SK-MEL-5 (cell line): ENCODE measurements around the gene EEF1G. TPM values are rescaled to one million over a fixed set of nuclear protein-coding genes. Genes with fewer than 3 reads are reported as not detected.

Experiments used
- DNase-seq: peaks from one replicate; pipeline ENCODE4 v3.0.0-alpha.2; 2016; ENCODE audit warnings: low read depth, low spot score
- in situ Hi-C: cut with HindIII; loops from 2 replicates; pipeline ENCODE4 v1.10.0; 2016; ENCODE audit warnings: low sequenced_read_pairs, high pct_unique_total_duplicates, low pct_unique_long_range_greater_than_20kb
- small RNA-seq, 2 experiments: library from RNA; depleted of rRNA; stranded (forward); fragments of <200 nt; gene quantifications; one replicate each; pipeline ENCODE3, GENCODE V24; 2014
- total RNA-seq: library from RNA; depleted of rRNA; stranded (reverse); fragments of >200 nt; shearing (Covaris generic); gene quantifications from 2 replicates; pipeline ENCODE4 v1.2.3, GENCODE V29; 2014; rRNA removed

EEF1G gene
- total RNA-seq, 1 experiment from 2014 or later, result 1,643 TPM

- in situ Hi-C loops, result no loop called here
- no peak for DNase-seq
These were observed 38.7 kb downstream of the EEF1G start for GRCh38 chr11:62534779-62535545.

DNA sequence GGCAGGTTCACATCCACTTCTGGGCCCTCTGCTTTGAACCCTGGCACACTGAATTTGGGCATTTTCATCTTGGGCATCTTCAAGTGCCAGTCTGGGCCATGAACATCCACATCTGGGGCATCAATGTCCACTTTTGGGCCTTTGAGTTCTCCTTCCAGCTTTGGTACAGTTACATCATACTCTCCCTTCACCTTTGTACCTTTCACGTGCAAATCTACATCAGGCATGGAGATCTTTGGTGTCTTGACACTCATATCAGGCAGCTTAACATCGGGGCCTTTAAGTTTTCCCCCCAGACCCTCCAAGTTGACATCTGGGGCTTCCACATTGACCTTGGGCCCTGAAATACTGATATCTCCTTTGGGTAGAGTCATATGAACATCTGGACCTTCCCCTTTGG, 41.6 kb downstream of the EEF1G start:
- in situ Hi-C loops, result no loop called here
- DNase-seq, result no peak

DNA sequence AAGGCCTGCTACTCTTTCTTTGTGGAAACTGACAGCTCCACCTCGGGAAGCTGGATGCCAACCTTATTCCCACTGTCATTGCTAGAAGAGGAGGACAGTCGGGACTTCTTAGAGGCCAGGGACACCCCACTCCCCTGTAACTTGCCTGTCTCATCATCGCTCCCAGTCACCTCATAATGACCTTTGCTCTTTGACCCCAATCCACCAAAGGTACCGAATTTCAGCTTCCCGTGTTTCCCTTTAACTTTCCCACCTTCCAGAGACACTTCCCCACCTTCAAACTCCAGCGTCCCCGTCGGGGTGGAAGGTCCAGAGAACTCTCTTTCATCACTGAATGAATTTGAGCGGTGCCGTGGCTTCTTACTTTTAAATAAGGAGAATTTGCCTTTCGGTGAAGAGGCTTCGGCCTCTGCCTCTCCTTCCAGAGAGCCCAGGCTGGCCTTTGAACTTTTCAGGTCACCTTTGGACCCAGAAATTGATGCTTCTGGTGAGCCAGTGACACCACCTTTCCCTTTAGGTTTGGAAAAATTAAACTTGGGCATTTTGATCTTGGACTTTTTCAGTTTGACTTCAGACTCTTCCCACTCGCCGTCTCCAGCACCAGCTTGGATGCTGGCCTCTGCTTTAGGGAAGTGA, 56.8 kb downstream of the EEF1G start:
- in situ Hi-C loops, result no loop called here
- no peak for DNase-seq

DNA sequence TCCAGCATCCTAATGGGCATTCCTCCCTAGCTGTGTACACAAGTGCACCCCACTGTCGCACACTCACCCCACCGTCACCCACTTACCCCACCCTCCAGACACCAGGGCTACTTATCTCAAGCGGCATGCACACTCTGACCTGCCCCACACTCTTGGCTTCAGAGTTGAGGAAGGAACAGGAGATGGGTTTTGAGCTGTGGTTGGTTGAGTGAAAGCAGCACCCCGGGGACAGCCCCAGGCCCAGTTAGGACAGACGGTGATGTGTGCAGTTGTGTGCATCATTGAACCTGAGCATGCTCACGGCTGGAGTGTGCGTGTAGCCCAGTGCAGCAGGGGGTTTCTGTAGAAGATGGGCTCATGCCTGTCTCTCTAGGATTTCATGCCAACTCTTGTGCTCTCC, 59.5 kb downstream of the EEF1G start:
- DNase-seq, result no peak
- in situ Hi-C loops, result no loop called here

DNA sequence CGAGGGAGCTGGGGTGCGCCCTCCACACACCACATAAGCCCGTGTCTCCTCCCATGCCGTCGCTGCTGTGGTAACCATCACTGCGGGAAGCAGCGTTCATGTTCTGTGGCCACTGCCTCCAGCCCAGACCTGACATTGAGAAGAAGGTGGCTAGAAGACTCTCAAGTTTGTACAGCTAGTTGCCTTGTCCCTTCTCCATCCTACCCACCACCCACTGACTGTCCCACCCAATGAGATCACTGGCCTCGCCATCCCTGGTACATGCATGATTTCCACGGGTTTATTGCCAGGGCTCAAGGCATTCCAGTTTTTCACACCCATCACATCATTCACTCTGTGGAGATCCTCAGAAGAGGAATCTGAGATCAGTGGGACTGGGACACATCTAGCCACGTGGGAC, 60.1 kb downstream of the EEF1G start:
- DNase-seq, result no peak
- in situ Hi-C loops, result no loop called here

GRCh38 chr11:62512961-62513360, 60.7 kb downstream of the EEF1G start:
- no peak for DNase-seq
- in situ Hi-C loops, result no loop called here

Small RNA genes within 50 kb of the gene (small RNA-seq; reads per million reads assigned to genes)
- 0 reads per million in 2 experiments for gene AP001458.1
- gene EEF1G, result 0 reads per million in 2 experiments
- gene MIR6747, result 0 reads per million in 2 experiments

Other genes with a start within 250 kb of the EEF1G start
- gene ASRGL1, start 236.4 kb downstream of the EEF1G start, total RNA-seq, result 7.2 and 8.0 TPM in 2 replicates
- gene SCGB1A1, start 154.9 kb downstream of the EEF1G start, total RNA-seq, result not detected in 2 replicates
- gene AHNAK, start 27.1 kb downstream of the EEF1G start, total RNA-seq, result 11.3 and 14.3 TPM in 2 replicates
- 6.0 and 7.3 TPM in 2 replicates for gene TUT1, start 17.6 kb upstream of the EEF1G start, total RNA-seq
- 55.4 and 56.3 TPM in 2 replicates for gene MTA2, start 28.0 kb upstream of the EEF1G start, total RNA-seq
- 9.1 and 9.7 TPM in 2 replicates for gene EML3, start 38.9 kb upstream of the EEF1G start, total RNA-seq
- 0.79 and 1.2 TPM in 2 replicates for gene ROM1, start 39.4 kb upstream of the EEF1G start, total RNA-seq
- 66.7 and 70.2 TPM in 2 replicates for gene B3GAT3, start 48.1 kb upstream of the EEF1G start, total RNA-seq
- 141 and 170 TPM in 2 replicates for gene GANAB, start 72.7 kb upstream of the EEF1G start, total RNA-seq
- 11.8 and 14.1 TPM in 2 replicates for gene INTS5, start 79.4 kb upstream of the EEF1G start, total RNA-seq
- gene C11orf98, start 91.3 kb upstream of the EEF1G start, total RNA-seq, result 48.5 and 73.7 TPM in 2 replicates
- 4.5 and 6.5 TPM in 2 replicates for gene CSKMT, start 91.4 kb upstream of the EEF1G start, total RNA-seq
- 10.2 and 10.3 TPM in 2 replicates for gene UQCC3, start 97.8 kb upstream of the EEF1G start, total RNA-seq
- gene LBHD1, start 98.4 kb upstream of the EEF1G start, total RNA-seq, result 3.6 and 3.9 TPM in 2 replicates
- gene UBXN1, start 105.2 kb upstream of the EEF1G start, total RNA-seq, result 97.2 and 100 TPM in 2 replicates
- gene LRRN4CL, start 115.6 kb upstream of the EEF1G start, total RNA-seq, result 1.1 and 1.3 TPM in 2 replicates
- 90.7 and 98.1 TPM in 2 replicates for gene BSCL2, start 133.5 kb upstream of the EEF1G start, total RNA-seq
- not detected in 2 replicates for gene GNG3, start 133.8 kb upstream of the EEF1G start, total RNA-seq
- 4.1 and 5.1 TPM in 2 replicates for gene HNRNPUL2, start 153.6 kb upstream of the EEF1G start, total RNA-seq
- 25.0 and 25.4 TPM in 2 replicates for gene TTC9C, start 154.6 kb upstream of the EEF1G start, total RNA-seq
- gene ZBTB3, start 180.3 kb upstream of the EEF1G start, total RNA-seq, result 5.0 and 5.2 TPM in 2 replicates
- 85.8 and 95.1 TPM in 2 replicates for gene POLR2G, start 187.7 kb upstream of the EEF1G start, total RNA-seq
- 19.7 and 22.6 TPM in 2 replicates for gene TAF6L, start 197.5 kb upstream of the EEF1G start, total RNA-seq
- gene TMEM179B, start 213.5 kb upstream of the EEF1G start, total RNA-seq, result 83.6 and 95.0 TPM in 2 replicates
- gene TMEM223, start 218.1 kb upstream of the EEF1G start, total RNA-seq, result 23.6 and 23.9 TPM in 2 replicates
- 11.4 and 16.3 TPM in 2 replicates for gene NXF1, start 231.5 kb upstream of the EEF1G start, total RNA-seq